ENCODE measurements around the gene TMEM255B.

The TMEM255B gene

DNA sequence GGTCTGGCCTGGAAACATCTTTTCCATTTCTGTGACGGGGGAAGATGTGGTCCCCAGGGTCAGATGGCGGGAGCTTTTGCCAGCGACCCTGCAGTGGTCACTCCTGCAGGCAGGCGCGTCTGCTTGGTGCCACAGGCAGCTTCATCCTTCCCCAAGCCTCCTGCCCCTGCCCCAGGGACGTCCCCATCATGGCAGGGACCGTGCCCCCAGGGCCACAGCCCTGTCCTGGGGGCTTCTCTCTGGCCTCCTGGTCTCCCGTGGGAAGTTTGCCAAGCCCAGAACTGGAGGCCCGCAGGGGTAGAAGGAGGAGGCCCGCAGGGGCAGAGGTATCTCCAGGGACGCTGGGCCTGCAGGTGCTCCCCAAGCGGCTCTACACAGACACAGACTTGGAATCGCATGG lies 47.5 kb downstream of the TMEM255B start:
- no peak for DNase-seq

DNA sequence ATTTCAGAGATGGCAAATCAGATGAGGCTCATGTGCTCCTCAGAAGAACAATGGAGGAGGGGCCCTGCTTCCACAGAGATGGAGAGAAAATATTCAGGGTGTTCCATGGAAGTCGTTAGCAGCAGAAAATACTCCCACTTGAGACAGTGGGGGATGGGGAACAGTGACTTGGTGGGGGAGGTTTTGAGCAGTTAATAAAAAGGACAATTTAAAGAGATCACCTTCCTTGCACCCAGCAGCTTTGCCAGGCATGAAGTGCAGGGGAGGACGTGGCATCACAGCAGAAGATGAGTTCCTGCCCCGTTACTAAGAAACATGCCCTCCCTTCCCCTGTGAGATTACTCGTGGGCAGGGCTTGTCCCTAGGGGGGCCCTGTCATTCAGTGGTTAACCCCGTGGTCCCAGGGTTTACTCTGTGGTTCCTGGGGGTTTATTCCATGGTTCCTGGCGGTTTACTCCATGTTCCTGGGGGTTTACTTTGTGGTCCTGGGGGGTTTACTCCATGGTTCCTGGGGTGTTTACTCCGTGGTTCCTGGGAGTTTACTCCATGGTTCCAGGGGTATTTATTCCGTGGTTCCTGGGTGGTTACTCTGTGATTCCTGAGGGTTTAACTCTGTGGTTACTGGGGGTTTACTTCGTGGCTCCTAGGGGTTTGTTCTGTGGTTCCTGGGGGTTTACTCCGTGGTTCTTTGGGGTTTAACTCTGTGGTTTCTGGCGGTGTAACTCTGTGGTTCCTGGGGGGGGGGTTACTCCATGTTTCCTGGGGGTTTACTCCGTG lies 49.2 kb downstream of the TMEM255B start:
- no peak for DNase-seq

DNA sequence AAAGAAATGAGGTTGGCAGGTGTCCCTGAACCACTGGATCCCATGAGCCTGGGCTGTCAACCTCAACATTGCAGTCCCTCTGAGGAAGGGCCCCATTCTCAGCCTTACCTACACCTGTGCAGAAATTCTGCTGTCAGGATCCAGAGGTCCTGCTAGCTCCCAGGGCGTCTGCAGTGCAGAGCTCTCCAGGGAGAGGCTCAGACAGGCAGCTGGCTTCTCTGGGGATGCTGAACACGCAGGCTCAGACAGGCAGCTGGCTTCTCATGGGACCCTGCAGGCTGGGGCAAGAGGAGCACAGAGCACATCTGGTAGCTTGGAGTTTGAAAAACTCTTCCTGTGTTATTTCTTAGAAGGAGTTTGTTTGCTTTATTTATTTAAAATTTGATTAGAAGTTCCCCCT lies 50.9 kb downstream of the TMEM255B start:
- no peak for DNase-seq

DNA sequence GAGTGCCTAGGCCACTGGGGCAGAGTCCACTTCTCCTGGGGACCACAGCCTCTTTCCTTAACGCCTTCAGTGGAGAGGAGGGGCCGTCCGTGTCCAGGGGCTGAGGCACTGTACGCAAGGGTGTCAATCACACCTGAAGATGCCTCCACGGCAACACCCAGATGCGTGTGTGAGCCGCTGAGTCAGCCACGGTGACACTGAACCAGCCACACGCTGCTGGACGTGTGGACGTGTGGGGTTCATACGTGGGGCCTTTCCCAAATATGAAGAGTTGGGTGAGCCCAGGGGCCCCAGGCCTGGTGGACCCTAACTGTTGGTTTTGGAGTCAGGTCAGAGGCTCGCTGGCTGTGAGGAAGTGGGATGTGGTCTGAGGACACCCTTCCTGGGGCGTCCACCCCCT lies 51.6 kb downstream of the TMEM255B start:
- DNase-seq = no peak

DNA sequence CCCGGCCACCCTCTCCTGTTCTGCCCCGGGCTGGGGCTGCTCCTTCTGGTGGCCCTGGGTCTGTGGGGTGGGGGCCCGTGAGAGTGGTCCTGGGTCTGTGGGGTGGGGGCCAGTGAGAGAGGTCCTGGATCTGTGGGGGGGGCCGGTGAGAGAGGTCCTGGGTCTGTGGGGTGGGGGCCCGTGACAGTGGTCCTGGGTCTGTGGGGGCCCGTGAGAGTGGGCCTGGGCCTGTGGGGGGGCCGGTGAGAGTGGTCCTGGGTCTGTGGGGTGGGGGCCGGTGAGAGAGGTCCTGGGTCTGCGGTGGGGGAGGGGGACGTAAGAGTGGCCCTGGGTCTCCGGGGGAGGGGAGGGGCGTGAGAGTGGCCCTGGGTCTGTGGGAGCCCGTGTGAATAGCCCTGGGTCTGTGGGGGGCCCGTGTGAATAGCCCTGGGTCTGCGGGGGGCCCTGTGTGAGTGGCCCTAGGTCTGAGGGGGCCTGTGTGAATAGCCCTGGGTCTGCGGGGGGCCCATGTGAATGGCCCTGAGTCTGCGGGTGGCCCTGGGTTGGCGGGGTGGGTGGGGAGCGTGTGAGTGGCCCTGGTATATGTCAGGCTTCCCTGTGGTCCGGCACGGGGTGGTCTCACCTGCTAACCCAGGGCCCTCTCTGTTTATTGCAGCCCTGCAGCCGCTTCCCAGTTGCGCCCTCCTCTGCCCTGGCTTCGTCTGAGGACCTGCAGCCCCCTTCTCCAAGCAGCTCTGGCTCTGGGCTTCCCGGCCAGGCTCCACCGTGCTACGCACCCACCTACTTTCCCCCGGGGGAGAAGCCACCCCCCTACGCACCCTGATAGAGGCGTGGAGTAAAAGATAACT lies 52.3 kb downstream of the TMEM255B start:
- no peak for DNase-seq

DNA sequence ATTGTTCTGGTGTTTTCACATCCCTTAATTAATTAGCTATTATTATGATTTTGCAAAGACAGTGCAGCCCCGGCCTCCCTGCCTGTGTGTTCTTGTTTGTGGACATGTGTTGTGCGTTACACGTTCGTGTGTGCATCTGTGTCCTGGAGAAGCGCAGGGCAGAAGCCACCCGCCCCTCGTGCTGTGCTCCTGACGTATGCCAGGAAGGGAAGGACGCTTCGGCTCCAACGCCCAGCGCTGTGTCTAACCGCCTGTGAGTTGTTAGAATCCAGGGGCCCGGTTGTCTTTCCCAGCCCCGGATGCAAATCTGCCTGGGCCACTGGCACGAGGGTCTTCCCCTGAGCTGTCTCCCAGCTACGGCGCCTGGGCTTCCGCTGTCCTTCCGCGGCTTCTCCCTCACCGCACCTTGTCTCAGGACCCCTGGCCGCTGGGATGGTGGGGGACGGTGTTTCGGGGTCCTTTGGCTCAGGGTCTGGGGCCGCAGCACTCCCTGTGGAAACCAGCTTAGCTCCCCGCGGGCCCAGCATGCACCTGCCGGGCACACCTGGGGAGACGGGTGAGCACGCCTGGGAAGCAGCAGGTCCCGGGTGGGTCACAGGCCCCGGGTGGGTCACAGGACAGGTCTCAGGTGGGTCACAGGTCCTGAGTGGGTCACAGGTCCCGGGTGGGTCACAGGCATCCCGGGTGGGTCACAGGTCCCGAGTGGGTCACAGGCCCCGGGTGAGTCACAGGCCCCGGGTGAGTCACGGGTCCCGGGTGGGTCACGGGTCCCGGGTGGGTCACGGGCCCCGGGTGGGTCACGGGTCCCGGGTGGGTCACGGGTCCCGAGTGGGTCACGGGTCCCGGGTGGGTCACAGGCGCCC lies 53.4 kb downstream of the TMEM255B start:
- DNase-seq = no peak

DNA sequence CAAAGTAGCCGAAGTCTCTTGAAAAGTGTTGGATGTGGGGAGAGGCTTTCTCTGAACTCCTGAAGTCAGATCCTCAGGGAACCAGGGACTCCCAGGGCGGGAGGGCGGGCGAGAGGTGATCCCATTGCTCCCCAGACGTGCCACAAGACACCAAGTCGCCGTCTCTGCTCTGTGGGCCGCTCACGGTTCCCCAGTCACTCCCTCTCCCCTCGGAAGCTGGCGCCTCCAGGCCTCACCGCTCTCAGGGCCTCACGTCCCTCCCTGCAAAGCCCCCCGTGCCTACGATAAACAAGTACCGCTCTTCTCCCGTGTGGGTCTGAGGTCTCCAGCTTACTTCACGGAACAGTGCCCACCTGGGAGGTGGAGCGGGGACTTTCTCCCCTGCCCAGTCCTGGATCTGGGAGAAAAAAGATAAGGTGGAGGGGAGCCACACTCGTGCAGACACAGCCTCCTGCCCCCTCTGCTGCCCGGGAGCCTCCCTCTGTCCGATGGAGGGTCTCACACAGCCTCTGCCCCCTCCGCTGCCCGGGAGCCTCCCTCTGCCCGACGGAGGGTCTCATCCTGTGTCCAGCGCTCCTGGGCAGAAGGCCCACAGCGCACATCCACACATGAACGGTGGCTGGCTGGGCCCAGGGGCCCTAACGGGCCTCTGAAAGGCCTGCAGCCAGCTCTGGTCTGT lies 54.2 kb downstream of the TMEM255B start:
- no peak for DNase-seq

DNA sequence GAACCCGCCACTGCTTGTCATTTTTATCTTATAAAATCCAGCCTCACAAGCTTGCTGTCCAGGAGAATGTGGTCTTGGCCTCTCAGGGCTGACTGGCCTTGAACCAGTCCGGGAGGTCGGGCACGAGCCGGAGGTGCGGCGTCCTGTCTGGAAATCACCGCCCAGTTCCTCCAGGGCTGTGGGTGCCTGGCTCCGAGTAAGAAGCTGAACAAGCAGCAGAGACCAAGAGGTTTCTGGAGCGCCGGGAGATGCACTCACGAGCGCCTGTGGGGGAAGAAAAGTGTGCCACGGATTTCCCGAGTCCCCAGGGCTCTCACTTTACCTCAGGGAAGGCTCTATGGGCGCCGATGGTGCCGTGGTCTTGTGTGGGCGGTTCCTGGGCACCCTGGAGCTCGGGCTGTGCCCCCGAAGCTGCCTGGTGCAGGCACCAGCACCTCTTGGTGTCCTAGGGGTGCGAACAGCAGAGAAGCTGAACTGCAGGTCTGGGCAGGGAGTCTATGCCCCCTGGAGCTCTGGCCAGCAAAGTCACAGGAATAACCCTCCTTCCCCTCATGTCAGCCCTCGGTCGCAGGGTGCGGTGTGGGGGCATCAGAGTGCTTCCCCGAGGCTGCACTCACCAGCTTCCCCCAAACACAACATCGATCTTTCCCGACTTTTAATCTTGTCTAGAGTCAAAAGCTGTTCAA lies 54.9 kb downstream of the TMEM255B start:
- DNase-seq = no peak

DNA sequence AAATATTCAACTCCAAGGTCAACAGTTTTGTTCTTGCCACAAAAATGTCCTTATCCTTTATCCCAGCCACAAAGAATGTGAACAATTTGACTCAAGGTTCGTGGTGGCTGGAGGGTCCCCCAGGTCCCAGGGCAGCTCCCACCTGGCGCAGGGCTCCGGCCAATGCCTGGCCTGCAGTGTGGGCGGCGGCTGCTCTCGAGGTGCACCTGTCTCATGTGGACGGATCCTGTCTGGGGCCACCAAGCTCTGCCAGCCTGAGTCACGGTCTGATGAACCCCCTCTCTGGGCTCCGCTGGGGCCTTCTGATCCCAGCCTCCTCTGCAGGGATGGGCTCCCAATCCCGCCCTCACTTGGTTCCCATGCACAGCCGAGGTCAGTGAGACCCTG lies 55.4 kb downstream of the TMEM255B start:
- no peak for DNase-seq

DNA sequence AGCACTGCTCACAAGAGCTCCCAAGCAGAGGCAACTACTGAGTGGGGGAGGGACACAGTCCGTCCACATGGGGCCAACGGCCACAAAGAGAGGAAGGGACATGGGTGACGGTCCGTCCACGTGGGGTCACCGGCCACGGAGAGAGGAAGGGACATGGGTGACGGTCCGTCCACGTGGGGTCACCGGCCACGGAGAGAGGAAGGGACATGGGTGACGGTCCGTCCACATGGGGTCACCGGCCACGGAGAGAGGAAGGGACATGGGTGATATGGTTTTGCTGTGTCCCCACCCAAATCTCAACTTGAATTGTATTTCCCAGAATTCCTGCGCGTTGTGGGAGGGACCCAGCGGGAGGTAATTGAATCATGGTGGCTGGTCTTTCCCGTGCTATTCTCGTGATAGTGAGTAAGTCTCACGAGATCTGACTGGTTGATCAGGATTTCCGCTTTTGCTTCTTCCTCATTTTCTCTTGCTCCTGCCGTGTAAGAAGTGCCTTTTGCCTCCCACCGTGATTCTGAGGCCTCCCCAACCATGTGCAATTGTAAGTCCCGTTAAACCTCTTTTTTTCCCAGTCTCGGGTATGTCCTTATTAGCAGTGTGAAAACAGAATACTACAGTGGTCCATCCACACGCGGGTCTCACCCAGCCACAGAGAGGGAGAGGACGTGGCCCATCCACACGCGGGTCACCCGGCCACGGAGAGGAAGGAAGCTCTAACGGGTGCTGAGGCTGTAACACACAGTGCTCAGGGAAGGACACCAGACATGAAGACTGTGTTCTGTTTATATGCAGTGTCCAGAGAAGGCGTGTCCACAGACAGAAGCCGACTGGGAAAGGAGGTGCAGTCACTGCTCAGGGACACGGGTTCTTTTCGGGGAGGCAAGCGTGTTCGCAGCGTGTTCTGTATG lies 56.4 kb downstream of the TMEM255B start:
- peak; percentile 46 to 53 for DNase-seq

DNA sequence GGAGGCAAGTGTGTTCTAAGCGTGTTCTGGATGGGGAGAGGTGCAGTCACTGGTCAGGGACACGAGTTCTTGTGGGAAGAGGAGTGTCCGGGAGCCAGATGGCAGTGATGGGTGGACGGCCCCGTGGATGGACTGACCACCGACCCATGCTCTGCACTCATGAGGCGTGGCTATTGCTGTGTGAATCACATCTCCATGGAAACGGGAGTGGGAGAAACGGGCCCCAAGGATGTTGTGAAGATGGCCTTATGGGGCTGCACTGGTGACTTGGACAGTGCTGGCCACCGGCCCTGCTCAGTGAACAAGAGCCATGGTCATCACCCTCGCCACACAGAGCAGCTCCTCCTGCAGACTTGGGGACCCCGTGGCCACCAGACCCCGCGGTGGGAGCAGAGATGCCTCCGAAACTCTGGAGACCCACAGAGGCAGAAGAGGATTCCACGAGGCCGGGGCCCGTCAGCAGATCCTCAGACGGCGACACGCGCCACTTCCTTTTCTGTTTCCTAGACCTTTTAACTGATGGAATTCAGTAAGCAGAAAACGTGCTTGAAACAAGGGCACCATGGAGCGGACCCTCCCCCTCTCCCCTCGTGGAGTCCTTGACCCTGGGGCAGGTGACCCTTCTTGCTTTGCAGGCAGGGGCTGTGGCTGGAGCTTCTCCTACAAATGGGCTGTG lies 57.4 kb downstream of the TMEM255B start:
- DNase-seq = no peak

DNA sequence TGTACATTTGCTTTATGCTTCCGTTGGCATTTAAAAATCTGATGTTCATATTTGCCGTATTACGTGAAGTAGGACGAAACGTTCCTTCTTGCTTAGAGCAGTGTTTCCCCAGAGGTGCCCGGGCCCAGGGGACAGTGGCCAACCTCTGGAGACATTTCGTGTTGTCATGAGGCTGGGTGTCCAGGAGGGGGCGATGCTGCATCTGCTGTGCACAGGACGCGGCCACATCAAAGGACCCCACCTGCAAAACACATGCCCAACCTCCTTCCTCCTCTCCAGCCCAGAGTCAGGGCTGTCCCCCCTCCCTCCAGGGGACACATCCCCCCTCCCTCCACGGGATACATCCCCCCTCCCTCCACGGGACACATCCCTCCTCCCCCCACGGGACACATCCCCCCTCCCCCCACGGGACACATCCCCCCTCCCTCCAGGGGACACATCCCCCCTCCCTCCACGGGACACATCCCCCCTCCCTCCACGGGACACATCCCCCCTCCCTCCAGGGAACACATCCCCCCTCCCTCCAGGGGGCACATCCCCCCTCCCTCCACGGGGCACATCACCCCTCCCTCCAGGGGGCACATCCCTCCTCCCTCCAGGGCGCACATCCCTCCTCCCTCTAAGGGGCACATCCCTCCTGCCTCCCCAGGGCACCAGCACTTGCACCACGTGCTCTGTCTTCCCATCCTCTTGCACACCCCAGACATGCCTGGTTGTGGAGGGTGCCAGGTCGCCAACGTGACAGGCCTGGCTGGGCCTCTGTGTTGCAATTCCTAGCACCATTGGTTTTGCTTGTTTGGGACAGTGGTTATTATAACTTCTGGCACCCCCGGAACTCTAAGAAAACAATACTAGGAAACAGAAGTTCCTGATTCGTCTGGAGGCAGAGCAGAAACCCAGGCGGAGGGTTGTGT lies 58.2 kb downstream of the TMEM255B start:
- DNase-seq = peak; percentile 86 to 88

DNA sequence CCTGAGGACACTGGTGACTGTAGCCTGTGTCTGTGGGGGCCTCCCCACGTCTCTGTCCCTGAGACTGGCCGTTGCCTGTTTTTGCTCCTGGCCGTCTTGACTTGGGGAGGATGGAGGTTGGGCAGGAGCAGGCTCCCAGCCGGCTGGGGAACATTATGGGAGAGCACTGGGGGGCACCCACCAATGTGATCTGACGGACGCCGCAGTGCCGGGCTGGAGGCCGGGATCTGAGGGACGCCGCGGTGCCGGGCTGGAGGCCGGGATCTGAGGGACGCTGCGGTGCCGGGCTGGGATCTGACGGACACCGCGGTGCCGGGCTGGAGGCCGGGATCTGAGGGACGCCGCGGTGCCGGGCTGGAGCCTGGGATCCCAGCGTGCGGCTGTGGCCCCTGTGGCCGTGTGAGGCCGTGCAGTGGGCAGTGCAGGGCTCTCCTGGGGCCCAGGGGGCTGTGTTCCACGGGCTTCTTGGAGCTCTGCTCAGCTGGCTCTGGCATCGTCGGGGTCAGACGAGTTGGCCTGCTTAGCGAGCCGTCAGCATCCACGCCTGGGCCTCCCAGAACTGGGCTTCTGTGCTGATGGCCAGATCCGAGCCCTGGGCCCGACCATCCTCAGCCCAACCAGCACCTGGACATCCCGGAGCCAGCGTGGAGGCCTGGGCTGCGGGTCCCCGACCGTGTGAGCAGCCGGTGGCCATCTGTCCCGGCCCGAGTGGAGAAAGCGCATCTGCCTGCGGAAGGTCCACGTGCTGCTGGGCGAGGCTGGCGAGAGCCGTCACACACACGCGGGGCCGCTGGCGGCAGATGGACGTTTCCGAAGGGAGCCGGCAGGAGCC lies 59.0 kb downstream of the TMEM255B start:
- no peak for DNase-seq

DNA sequence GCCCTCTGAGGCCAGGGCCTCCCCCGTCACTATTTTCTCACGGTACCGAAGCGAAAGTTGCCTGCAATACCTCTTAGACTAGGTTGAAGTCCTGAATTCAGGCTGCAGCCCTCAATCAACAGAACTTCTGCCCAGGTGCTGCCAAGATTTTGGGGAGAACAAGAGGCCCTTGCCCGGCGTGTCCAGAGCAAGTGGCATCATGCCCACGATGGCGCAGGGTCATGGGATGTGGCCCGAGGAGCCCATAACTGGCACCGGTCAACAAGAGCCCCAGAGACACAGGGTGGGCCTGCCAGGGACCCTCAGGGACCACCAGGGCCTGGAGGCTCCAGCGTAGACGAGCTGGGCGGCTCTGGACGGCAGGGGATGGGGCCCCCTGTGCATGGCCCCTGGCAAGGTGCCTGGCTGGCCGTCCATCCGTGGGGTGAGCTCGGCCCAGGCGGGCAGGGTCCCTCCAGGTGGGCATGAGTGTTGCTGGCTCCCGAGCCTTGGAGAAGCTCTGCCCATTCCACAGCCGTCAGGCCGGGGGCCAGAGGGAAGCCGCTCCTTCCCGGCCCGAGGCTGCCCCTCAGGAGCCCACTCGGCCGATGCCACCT lies 59.8 kb downstream of the TMEM255B start:
- DNase-seq = no peak

DNA sequence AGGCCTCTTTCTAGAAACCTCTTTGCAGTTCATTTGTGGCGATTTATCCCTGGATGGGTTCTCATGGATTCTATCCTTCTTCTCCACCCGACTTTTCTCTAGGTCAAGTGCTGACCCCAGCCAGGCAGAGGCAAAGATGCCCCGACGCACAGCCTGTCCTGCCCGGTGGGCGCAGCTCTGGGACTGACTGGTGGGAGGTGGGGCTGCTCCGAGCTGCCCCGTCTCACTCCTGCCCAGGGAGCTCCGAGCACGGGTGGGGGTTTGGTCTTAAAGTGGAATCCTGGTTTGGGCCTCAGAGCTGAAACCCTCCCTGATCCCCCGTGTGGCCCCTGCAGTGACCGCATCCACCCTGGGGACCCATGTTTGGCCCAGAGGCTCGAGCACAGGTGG lies 60.3 kb downstream of the TMEM255B start:
- DNase-seq = no peak

DNA sequence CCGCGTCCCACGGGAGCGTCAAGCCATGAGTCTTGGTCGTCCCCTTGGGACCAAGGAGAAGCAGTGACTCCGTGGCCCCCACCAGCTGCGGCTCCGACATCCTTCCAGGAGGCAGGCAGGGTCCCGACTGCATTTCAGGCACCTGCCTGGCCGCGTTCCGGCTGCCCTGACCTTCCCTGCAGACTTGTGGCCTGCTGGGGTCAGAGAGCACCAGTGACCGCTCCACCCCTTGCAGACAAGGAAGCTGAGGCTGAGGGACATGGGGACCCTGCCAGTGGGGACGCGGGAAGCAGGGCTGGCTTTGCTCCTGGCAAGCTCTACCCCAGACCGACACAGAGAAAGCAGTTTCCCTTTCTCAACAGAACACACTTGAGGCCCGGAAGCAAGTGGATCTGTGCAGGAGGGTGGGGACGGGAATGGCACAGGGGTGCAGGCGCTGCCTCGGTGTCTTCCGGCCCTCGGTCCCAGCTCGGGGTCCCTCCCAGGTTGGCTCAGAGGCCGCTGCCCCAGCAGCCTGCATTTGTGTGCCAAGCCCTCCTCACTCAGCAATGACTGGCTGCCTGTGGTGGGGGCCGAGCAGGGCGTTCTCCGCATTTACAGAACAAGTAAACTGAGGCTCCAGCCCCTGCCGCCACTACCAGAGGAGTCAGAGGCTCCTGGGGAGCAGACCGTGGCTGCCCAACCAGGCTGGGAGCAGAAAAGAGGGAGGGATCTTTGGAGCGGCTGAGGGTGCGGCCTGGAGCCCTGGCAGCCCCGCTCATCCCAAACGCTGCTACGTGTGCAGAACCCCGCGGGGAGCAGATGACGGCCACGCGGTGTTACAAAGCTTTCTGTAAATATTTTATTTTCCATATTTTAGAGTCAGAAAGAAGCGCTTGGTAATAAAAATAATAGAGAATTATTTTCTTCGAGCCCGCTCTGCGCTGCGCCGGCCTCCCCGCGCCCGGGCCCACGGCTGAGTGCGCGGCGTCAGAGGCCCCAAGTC lies 61.0 kb downstream of the TMEM255B start:
- DNase-seq = no peak

All from CD4-positive, alpha-beta T cell treated with Interleukin-4 for 1 hour (primary cell).